KMS-11 (cell line): ENCODE data around the gene PTGIS.

Experiments
- H2AFZ ChIP-seq: fragments of 200-600 bp; sonication (generic); 2 replicates; pipeline ENCODE4 v1.6.1; 2016; ENCODE audit warnings: antibody characterized with exemption, mixed run types, low read depth
- H3K27ac ChIP-seq: fragments of 200-600 bp; sonication (generic); 2 replicates; pipeline ENCODE4 v1.6.1; 2016; ENCODE audit warnings: mild to moderate bottlenecking, mixed run types
- H3K27me3 ChIP-seq: fragments of 200-600 bp; sonication (generic); 2 replicates; pipeline ENCODE4 v1.6.1; 2017; ENCODE audit warnings: mild to moderate bottlenecking, low read depth, mixed run types, moderate library complexity; ENCODE audit not compliant: insufficient read depth
- H3K36me3 ChIP-seq: fragments of 200-600 bp; sonication (generic); 2 replicates; pipeline ENCODE4 v1.6.1; 2017; ENCODE audit warnings: mild to moderate bottlenecking, mixed run types; ENCODE audit not compliant: insufficient read depth
- H3K4me1 ChIP-seq: fragments of 200-600 bp; sonication (generic); 2 replicates; pipeline ENCODE4 v1.6.1; 2016; ENCODE audit warnings: mild to moderate bottlenecking, low read depth, mixed run types; ENCODE audit not compliant: poor library complexity, severe bottlenecking
- H3K4me2 ChIP-seq: fragments of 200-600 bp; sonication (generic); 2 replicates; pipeline ENCODE4 v1.7.0; 2016; ENCODE audit warnings: mild to moderate bottlenecking, mixed run types
- H3K4me3 ChIP-seq: fragments of 200-600 bp; sonication (generic); IDR thresholded peaks from 2 replicates; pipeline ENCODE4 v1.6.1; 2017; ENCODE audit warnings: low read depth, low read length, mixed read lengths; ENCODE audit not compliant: insufficient read depth
- H3K79me2 ChIP-seq: fragments of 200-600 bp; sonication (generic); 2 replicates; pipeline ENCODE4 v1.6.1; 2016; ENCODE audit warnings: low read depth, mixed run types; ENCODE audit not compliant: insufficient read depth
- H3K9ac ChIP-seq: fragments of 200-600 bp; sonication (generic); 2 replicates; pipeline ENCODE4 v1.6.1; 2016; ENCODE audit warnings: mild to moderate bottlenecking, mixed run types
- H4K20me1 ChIP-seq: fragments of 200-600 bp; sonication (generic); 2 replicates; pipeline ENCODE4 v1.6.1; 2016; ENCODE audit warnings: mild to moderate bottlenecking, mixed run types; ENCODE audit not compliant: insufficient read depth
- CTCF ChIP-seq: fragments of 200-600 bp; sonication (generic); conservative IDR thresholded peaks from 2 replicates; pipeline ENCODE4 v1.6.1; 2017; ENCODE audit warnings: low read depth, mild to moderate bottlenecking, antibody characterized with exemption, low read length, moderate library complexity, mixed read lengths

PTGIS gene

GRCh38 chr20:49478266-49478665 is 89.7 kb downstream of the PTGIS start:
- no peaks in the 10 kb centered on the region for H3K36me3 ChIP-seq
- H3K9ac ChIP-seq: no peak overlapping the region
- H3K4me2 ChIP-seq: no peak overlapping the region
- no peak overlapping the region for H3K4me3 ChIP-seq
- peaks cover 4% of the 10 kb centered on the region for H3K4me1 ChIP-seq
- H3K27ac ChIP-seq: no peak overlapping the region
- H4K20me1 ChIP-seq: no peaks in the 10 kb centered on the region
- H3K27me3 ChIP-seq: peaks cover 22% of the 10 kb centered on the region
- no peak for TF ChIP-seq CTCF
- no peaks in the 10 kb centered on the region for H3K79me2 ChIP-seq
- no peak overlapping the region for H2AFZ ChIP-seq

GRCh38 chr20:49477200-49477599 is 90.7 kb downstream of the PTGIS start:
- Histone ChIP-seq H3K79me2 (no peaks in the 10 kb centered on the region), H3K4me2 (no peak overlapping the region)
- no peak for TF ChIP-seq CTCF

GRCh38 chr20:49476016-49476355 is 92.0 kb downstream of the PTGIS start:
- Histone ChIP-seq H4K20me1 (no peaks in the 10 kb centered on the region), H3K4me1 (no peaks in the 10 kb centered on the region), H3K36me3 (no peaks in the 10 kb centered on the region), H2AFZ (no peak overlapping the region), H3K27ac (no peak overlapping the region), H3K79me2 (no peaks in the 10 kb centered on the region), H3K4me2 (no peak overlapping the region), H3K9ac (no peak overlapping the region), H3K4me3 (no peak overlapping the region), H3K27me3 (peaks cover 12% of the 10 kb centered on the region; the same call in 1 of the 2 replicates)
- TF ChIP-seq CTCF: no peak

More at GRCh38 chr20:49477200-49477599, 90.7 kb downstream of the PTGIS start:
- Histone ChIP-seq H3K4me3 (no peak overlapping the region), H3K27me3 (peaks cover 16% of the 10 kb centered on the region; the same call in 1 of the 2 replicates), H3K9ac (no peak overlapping the region), H4K20me1 (no peaks in the 10 kb centered on the region), H3K4me1 (no peaks in the 10 kb centered on the region), H3K36me3 (no peaks in the 10 kb centered on the region), H2AFZ (no peak overlapping the region), H3K27ac (no peak overlapping the region)

- Histone ChIP-seq H3K4me3 (no peak overlapping the region), H3K27me3 (peaks cover 10% of the 10 kb centered on the region; the same call in 1 of the 2 replicates), H3K36me3 (no peaks in the 10 kb centered on the region)
Observed at GRCh38 chr20:49475292-49476015, 92.5 kb downstream of the PTGIS start.

More at GRCh38 chr20:49475292-49476015, 92.5 kb downstream of the PTGIS start:
- TF ChIP-seq CTCF: no peak
- Histone ChIP-seq H4K20me1 (no peaks in the 10 kb centered on the region), H3K4me1 (no peaks in the 10 kb centered on the region), H3K4me2 (no peak overlapping the region), H2AFZ (no peak overlapping the region), H3K79me2 (no peaks in the 10 kb centered on the region), H3K9ac (no peak overlapping the region), H3K27ac (no peak overlapping the region)
